BJ (cell line): ENCODE measurements around the gene BIRC7. TPM values are rescaled to one million over a fixed set of nuclear protein-coding genes. Genes with fewer than 3 reads are reported as not detected.

Experiments
- CTCF ChIA-PET: fragments of 350-600 bp; formaldehyde crosslinking; extraction: SDS; loops from one replicate; lab custom pipeline; 2021; ENCODE audit warnings: antibody characterized with exemption, inconsistent platforms; lab: Yijun Ruan, JAX
- POLR2A ChIA-PET: fragments of 300-600 bp; sonication (Branson Sonifier 250); formaldehyde crosslinking; extraction: SDS; loops from one replicate; lab custom pipeline; 2021; ENCODE audit warnings: antibody characterized with exemption; lab: Charles Lee
- DNase-seq: peaks from one replicate; pipeline ENCODE4 v3.0.0-alpha.2; 2011; ENCODE audit warnings: low read depth
- H3K27me3 ChIP-seq: 2 replicates; pipeline ENCODE4 v1.6.0; 2011; ENCODE audit warnings: low read length; ENCODE audit not compliant: control insufficient read depth, insufficient read depth
- H3K36me3 ChIP-seq: 2 replicates; pipeline ENCODE4 v1.5.1; 2011; ENCODE audit warnings: low read length; ENCODE audit not compliant: control insufficient read depth, insufficient read depth
- H3K4me3 ChIP-seq: 2 replicates; pipeline ENCODE4 v1.5.1; 2011; ENCODE audit warnings: low read depth, mild to moderate bottlenecking, control low read depth, low read length
- CTCF ChIP-seq: IDR thresholded peaks from 2 replicates; pipeline ENCODE4 v1.5.1; 2011; ENCODE audit warnings: low read depth, mild to moderate bottlenecking, control low read depth, inconsistent platforms, low read length, moderate library complexity; ENCODE audit not compliant: insufficient read depth
- polyA plus RNA-seq: library from polyadenylated mRNA; depleted of rRNA; stranded (reverse); fragments of >200 nt; gene quantifications from 2 replicates; pipeline ENCODE4 v1.2.3, GENCODE V29; 2011

The BIRC7 gene
- polyA plus RNA-seq, 1 experiment, result not detected

GRCh38 chr20:63198606-63199005, 37.1 kb upstream of the BIRC7 start:
- ChIA-PET CTCF (interaction anchor here (0.6 to 1.8 kb wide), 7 partner anchors 14 to 34 kb away, joined by 3 to 8 read pairs (median 5); partner anchors contain the start of gene YTHDF1), POLR2A (no interaction called here)
- H3K4me3 ChIP-seq, result no peak overlapping the region
- H3K27me3 ChIP-seq, result no peaks in the 10 kb centered on the region
- H3K36me3 ChIP-seq, result peaks cover 22% of the 10 kb centered on the region
- TF ChIP-seq CTCF, result no peak
- DNase-seq, result no peak

- no peak overlapping the region for H3K4me3 ChIP-seq
- TF ChIP-seq CTCF, result no peak
- peaks cover 32% of the 10 kb centered on the region for H3K36me3 ChIP-seq
- H3K27me3 ChIP-seq, result no peaks in the 10 kb centered on the region
- CTCF ChIA-PET, result interaction anchor here (2.0 kb wide), 1 partner anchor 21 kb away, joined by 6 read pairs; no protein-coding TSS in a partner anchor
- no peak for DNase-seq
- POLR2A ChIA-PET, result no interaction called here
These were observed 33.7 kb upstream of the BIRC7 start for GRCh38 chr20:63202021-63202420.

GRCh38 chr20:63202811-63203526, 32.7 kb upstream of the BIRC7 start:
- POLR2A ChIA-PET, result no interaction called here
- Histone ChIP-seq H3K27me3 (no peaks in the 10 kb centered on the region), H3K36me3 (peaks cover 30% of the 10 kb centered on the region), H3K4me3 (no peak overlapping the region)
- TF ChIP-seq CTCF, result no peak
- DNase-seq, result no peak
- CTCF ChIA-PET, result interaction anchor here (1.2 to 2.0 kb wide), 3 partner anchors 8 to 20 kb away, joined by 3 to 8 read pairs (median 6); no protein-coding TSS in a partner anchor

GRCh38 chr20:63204362-63204761, 31.3 kb upstream of the BIRC7 start:
- TF ChIP-seq CTCF, result no peak
- Histone ChIP-seq H3K4me3 (no peak overlapping the region), H3K27me3 (no peaks in the 10 kb centered on the region), H3K36me3 (peaks cover 32% of the 10 kb centered on the region)
- POLR2A ChIA-PET, result no interaction called here
- DNase-seq, result no peak
- CTCF ChIA-PET, result interaction anchor here (1.2 to 6.3 kb wide), 4 partner anchors 9 to 21 kb away, joined by 3 to 25 read pairs (median 8); partner anchors contain the start of gene YTHDF1

GRCh38 chr20:63205896-63206295, 29.8 kb upstream of the BIRC7 start:
- no peak for DNase-seq
- ChIA-PET POLR2A (no interaction called here), CTCF (interaction anchor here (0.6 to 6.3 kb wide), 4 partner anchors 18 to 590 kb away, joined by 3 to 25 read pairs (median 4); no protein-coding TSS in a partner anchor)
- no peak for TF ChIP-seq CTCF
- Histone ChIP-seq H3K4me3 (no peak overlapping the region), H3K27me3 (no peaks in the 10 kb centered on the region), H3K36me3 (peaks cover 38% of the 10 kb centered on the region)
